ENCODE data around the gene FOXP1.
A peak's percentile ranks its signal among the peaks of the same experiment; 100 is the strongest.

FOXP1 gene

GRCh38 chr3:71591101-71591500 is 7.6 kb upstream of the FOXP1 start:
- no peaks in the 10 kb centered on the region for H3K9me3 ChIP-seq (ENCODE audit: severe bottlenecking)
- no peaks in the 10 kb centered on the region for H3K27me3 ChIP-seq (ENCODE audit: insufficient read depth, poor library complexity, severe bottlenecking)
- H3K4me3 ChIP-seq (ENCODE audit: severe bottlenecking): no peak overlapping the region
- DNase-seq (ENCODE audit: low spot score) (no peak), ATAC-seq (ENCODE audit: low read depth) (no peak)
- H3K36me3 ChIP-seq (ENCODE audit: low read depth): no peaks in the 10 kb centered on the region
- H3K27ac ChIP-seq (ENCODE audit: poor library complexity, severe bottlenecking): no peak overlapping the region
- TF ChIP-seq CTCF (IDR thresholded peaks at IDR 0.05; ENCODE audit: poor library complexity, severe bottlenecking): no peak
- H3K4me1 ChIP-seq (ENCODE audit: insufficient read depth, poor library complexity, severe bottlenecking): peaks cover 2% of the 10 kb centered on the region

- DNase-seq (ENCODE audit: low spot score): no peak
Observed at GRCh38 chr3:71589132-71589531, 5.6 kb upstream of the FOXP1 start.

GRCh38 chr3:71587958-71588357 is 4.4 kb upstream of the FOXP1 start:
- Histone ChIP-seq H3K36me3 (ENCODE audit: low read depth) (no peaks in the 10 kb centered on the region), H3K9me3 (ENCODE audit: severe bottlenecking) (no peaks in the 10 kb centered on the region), H3K4me3 (ENCODE audit: severe bottlenecking) (no peak overlapping the region), H3K4me1 (ENCODE audit: insufficient read depth, poor library complexity, severe bottlenecking) (peaks cover 15% of the 10 kb centered on the region), H3K27me3 (ENCODE audit: insufficient read depth, poor library complexity, severe bottlenecking) (no peaks in the 10 kb centered on the region), H3K27ac (ENCODE audit: poor library complexity, severe bottlenecking) (no peak overlapping the region)
- no peak for DNase-seq (ENCODE audit: low spot score)
- TF ChIP-seq CTCF (IDR thresholded peaks at IDR 0.05; ENCODE audit: poor library complexity, severe bottlenecking): no peak
- no peak for ATAC-seq (ENCODE audit: low read depth)

More at GRCh38 chr3:71589132-71589531, 5.6 kb upstream of the FOXP1 start:
- no peak for ATAC-seq (ENCODE audit: low read depth)
- Histone ChIP-seq H3K27me3 (ENCODE audit: insufficient read depth, poor library complexity, severe bottlenecking) (no peaks in the 10 kb centered on the region), H3K4me3 (ENCODE audit: severe bottlenecking) (no peak overlapping the region), H3K36me3 (ENCODE audit: low read depth) (no peaks in the 10 kb centered on the region), H3K4me1 (ENCODE audit: insufficient read depth, poor library complexity, severe bottlenecking) (peaks cover 15% of the 10 kb centered on the region), H3K9me3 (ENCODE audit: severe bottlenecking) (no peaks in the 10 kb centered on the region), H3K27ac (ENCODE audit: poor library complexity, severe bottlenecking) (no peak overlapping the region)
- TF ChIP-seq CTCF (IDR thresholded peaks at IDR 0.05; ENCODE audit: poor library complexity, severe bottlenecking): no peak

- H3K36me3 ChIP-seq (ENCODE audit: low read depth): no peaks in the 10 kb centered on the region
- peaks cover 15% of the 10 kb centered on the region for H3K4me1 ChIP-seq (ENCODE audit: insufficient read depth, poor library complexity, severe bottlenecking)
- no peaks in the 10 kb centered on the region for H3K27me3 ChIP-seq (ENCODE audit: insufficient read depth, poor library complexity, severe bottlenecking)
- TF ChIP-seq CTCF (IDR thresholded peaks at IDR 0.05; ENCODE audit: poor library complexity, severe bottlenecking): peak; percentile 76
- H3K9me3 ChIP-seq (ENCODE audit: severe bottlenecking): no peaks in the 10 kb centered on the region
- DNase-seq (ENCODE audit: low spot score) (no peak), ATAC-seq (ENCODE audit: low read depth) (no peak)
- no peak overlapping the region for H3K4me3 ChIP-seq (ENCODE audit: severe bottlenecking)
- H3K27ac ChIP-seq (ENCODE audit: poor library complexity, severe bottlenecking): no peak overlapping the region
Observed at GRCh38 chr3:71586810-71587242, 3.3 kb upstream of the FOXP1 start.

GRCh38 chr3:71585887-71586809 is 2.6 kb upstream of the FOXP1 start:
- peak; percentile 96 for TF ChIP-seq CTCF (IDR thresholded peaks at IDR 0.05; ENCODE audit: poor library complexity, severe bottlenecking)
- Histone ChIP-seq H3K36me3 (ENCODE audit: low read depth) (no peaks in the 10 kb centered on the region), H3K27me3 (ENCODE audit: insufficient read depth, poor library complexity, severe bottlenecking) (no peaks in the 10 kb centered on the region), H3K4me3 (ENCODE audit: severe bottlenecking) (no peak overlapping the region), H3K27ac (ENCODE audit: poor library complexity, severe bottlenecking) (peak overlapping the region; percentile 96), H3K9me3 (ENCODE audit: severe bottlenecking) (no peaks in the 10 kb centered on the region), H3K4me1 (ENCODE audit: insufficient read depth, poor library complexity, severe bottlenecking) (peaks cover 15% of the 10 kb centered on the region)
- no peak for DNase-seq (ENCODE audit: low spot score)
- no peak for ATAC-seq (ENCODE audit: low read depth)
